IPS DF 4.7 (cell line): ENCODE measurements around the gene OTUD4.

Experiments
- DNase-seq: peaks from one replicate; pipeline ENCODE4 v3.0.0-alpha.2; 2013; ENCODE audit warnings: low spot score; ENCODE audit errors: extremely low read depth

Gene OTUD4

GRCh38 chr4:145130788-145131399 is 49.5 kb downstream of the OTUD4 start:
- DNase-seq: no peak

- no peak for DNase-seq
Measured at GRCh38 chr4:145130130-145130529, 50.3 kb downstream of the OTUD4 start.

- DNase-seq: no peak
Measured at GRCh38 chr4:145125396-145125795, 55.0 kb downstream of the OTUD4 start.

GRCh38 chr4:145108128-145108527 is 72.3 kb downstream of the OTUD4 start:
- DNase-seq: no peak

- DNase-seq: no peak
Measured at GRCh38 chr4:145107126-145107525, 73.3 kb downstream of the OTUD4 start.

- DNase-seq: no peak
Measured at GRCh38 chr4:145103496-145103895, 76.9 kb downstream of the OTUD4 start.

GRCh38 chr4:145102619-145103018 is 77.8 kb downstream of the OTUD4 start:
- DNase-seq: no peak

GRCh38 chr4:145101091-145101490 is 79.3 kb downstream of the OTUD4 start:
- DNase-seq: no peak

GRCh38 chr4:145099653-145100052 is 80.7 kb downstream of the OTUD4 start:
- DNase-seq: no peak

GRCh38 chr4:145098675-145099037 is 81.7 kb downstream of the OTUD4 start:
- no peak for DNase-seq

- peak; percentile 99 for DNase-seq
Measured at GRCh38 chr4:145097821-145098674, 82.3 kb downstream of the OTUD4 start, which contains the start of the genes ABCE1 and ANAPC10. TSS of gene ABCE1 (plus strand) at chr4:145098311. CDS start at chr4:145104413, 6,102 bp downstream. TSS of gene ANAPC10 (minus strand) at chr4:145098196. CDS start at chr4:145096099, 2,097 bp downstream.

- DNase-seq: no peak
Measured at GRCh38 chr4:145097331-145097820, 83.0 kb downstream of the OTUD4 start.

- DNase-seq: no peak
Measured at GRCh38 chr4:145093638-145094037, 86.8 kb downstream of the OTUD4 start.

- DNase-seq: no peak
Measured at GRCh38 chr4:145090380-145090779, 90.0 kb downstream of the OTUD4 start.

GRCh38 chr4:145083891-145084605 is 96.3 kb downstream of the OTUD4 start:
- DNase-seq: no peak
